ENCODE data around the gene E2F6.

E2F6 gene

GRCh38 chr2:11482473-11483035 is 16.6 kb upstream of the E2F6 start:
- TF ChIP-seq CTCF (IDR thresholded peaks at IDR 0.05; ENCODE audit: borderline replicate concordance, insufficient read depth, low read depth, low read length), result no peak
- no peak overlapping the region for H3K4me3 ChIP-seq (ENCODE audit: low read depth, low read length)

- H3K4me3 ChIP-seq (ENCODE audit: low read depth, low read length), result no peak overlapping the region
- no peak for TF ChIP-seq CTCF (IDR thresholded peaks at IDR 0.05; ENCODE audit: borderline replicate concordance, insufficient read depth, low read depth, low read length)
These were observed 16.0 kb upstream of the E2F6 start for GRCh38 chr2:11481789-11482472.

GRCh38 chr2:11481426-11481788 is 15.4 kb upstream of the E2F6 start:
- H3K4me3 ChIP-seq (ENCODE audit: low read depth, low read length), result no peak overlapping the region
- TF ChIP-seq CTCF (IDR thresholded peaks at IDR 0.05; ENCODE audit: borderline replicate concordance, insufficient read depth, low read depth, low read length), result no peak

GRCh38 chr2:11480859-11481258 is 14.9 kb upstream of the E2F6 start:
- no peak for TF ChIP-seq CTCF (IDR thresholded peaks at IDR 0.05; ENCODE audit: borderline replicate concordance, insufficient read depth, low read depth, low read length)
- no peak overlapping the region for H3K4me3 ChIP-seq (ENCODE audit: low read depth, low read length)

- TF ChIP-seq CTCF (IDR thresholded peaks at IDR 0.05; ENCODE audit: borderline replicate concordance, insufficient read depth, low read depth, low read length), result no peak
- no peak overlapping the region for H3K4me3 ChIP-seq (ENCODE audit: low read depth, low read length)
These were observed 14.4 kb upstream of the E2F6 start for GRCh38 chr2:11480406-11480805.

- no peak overlapping the region for H3K4me3 ChIP-seq (ENCODE audit: low read depth, low read length)
- no peak for TF ChIP-seq CTCF (IDR thresholded peaks at IDR 0.05; ENCODE audit: borderline replicate concordance, insufficient read depth, low read depth, low read length)
These were observed 13.1 kb upstream of the E2F6 start for GRCh38 chr2:11478899-11479605.

GRCh38 chr2:11477994-11478393 is 12.0 kb upstream of the E2F6 start:
- H3K4me3 ChIP-seq (ENCODE audit: low read depth, low read length), result no peak overlapping the region
- peak; percentile 77 for TF ChIP-seq CTCF (IDR thresholded peaks at IDR 0.05; ENCODE audit: borderline replicate concordance, insufficient read depth, low read depth, low read length)
